Measurements from ENCODE around the gene PCDHGB6.
"Not testable (repeated sequence)": the region's sequence is repeated elsewhere in the genome, so short reads cannot be mapped to it uniquely, and the experiment has no call there.

PCDHGB6 gene

DNA sequence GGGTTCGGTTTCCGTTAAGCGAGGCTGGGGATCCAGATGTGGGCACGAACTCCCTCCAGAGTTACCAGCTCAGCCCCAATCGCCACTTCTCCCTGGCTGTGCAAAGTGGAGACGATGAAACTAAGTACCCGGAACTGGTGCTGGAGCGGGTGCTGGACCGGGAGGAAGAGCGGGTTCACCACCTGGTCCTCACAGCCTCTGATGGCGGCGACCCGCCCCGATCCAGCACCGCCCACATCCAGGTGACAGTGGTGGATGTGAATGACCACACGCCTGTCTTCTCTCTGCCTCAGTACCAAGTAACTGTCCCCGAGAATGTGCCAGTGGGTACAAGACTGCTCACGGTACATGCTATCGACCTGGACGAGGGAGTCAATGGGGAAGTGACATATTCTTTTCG, 24.5 kb upstream of the PCDHGB6 start:
- H3K4me3 ChIP-seq (replicated peaks; ENCODE audit: low read depth, low read length) = peak overlapping the region; percentile 51
- TF ChIP-seq, protein P1, sequence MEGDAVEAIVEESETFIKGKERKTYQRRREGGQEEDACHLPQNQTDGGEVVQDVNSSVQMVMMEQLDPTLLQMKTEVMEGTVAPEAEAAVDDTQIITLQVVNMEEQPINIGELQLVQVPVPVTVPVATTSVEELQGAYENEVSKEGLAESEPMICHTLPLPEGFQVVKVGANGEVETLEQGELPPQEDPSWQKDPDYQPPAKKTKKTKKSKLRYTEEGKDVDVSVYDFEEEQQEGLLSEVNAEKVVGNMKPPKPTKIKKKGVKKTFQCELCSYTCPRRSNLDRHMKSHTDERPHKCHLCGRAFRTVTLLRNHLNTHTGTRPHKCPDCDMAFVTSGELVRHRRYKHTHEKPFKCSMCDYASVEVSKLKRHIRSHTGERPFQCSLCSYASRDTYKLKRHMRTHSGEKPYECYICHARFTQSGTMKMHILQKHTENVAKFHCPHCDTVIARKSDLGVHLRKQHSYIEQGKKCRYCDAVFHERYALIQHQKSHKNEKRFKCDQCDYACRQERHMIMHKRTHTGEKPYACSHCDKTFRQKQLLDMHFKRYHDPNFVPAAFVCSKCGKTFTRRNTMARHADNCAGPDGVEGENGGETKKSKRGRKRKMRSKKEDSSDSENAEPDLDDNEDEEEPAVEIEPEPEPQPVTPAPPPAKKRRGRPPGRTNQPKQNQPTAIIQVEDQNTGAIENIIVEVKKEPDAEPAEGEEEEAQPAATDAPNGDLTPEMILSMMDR (IDR thresholded peaks at IDR 0.05; ENCODE audit: low read depth, low read length, missing control alignments) = no peak

GRCh38 chr5:141384471-141385267, 23.2 kb upstream of the PCDHGB6 start:
- H3K4me3 ChIP-seq (replicated peaks; ENCODE audit: low read depth, low read length) = no peak overlapping the region
- no peak for DNase-seq (ENCODE audit: extremely low read depth, low read depth)
- TF ChIP-seq, protein P1 (IDR thresholded peaks at IDR 0.05; ENCODE audit: low read depth, low read length, missing control alignments) = no peak

More for the DNA sequence above, 24.5 kb upstream of the PCDHGB6 start:
- no peak for DNase-seq (ENCODE audit: extremely low read depth, low read depth)

- DNase-seq (ENCODE audit: extremely low read depth, low read depth) = not testable (repeated sequence)
- H3K4me3 ChIP-seq (replicated peaks; ENCODE audit: low read depth, low read length) = peak within 1 kb of the TSS; percentile 25; the same call in 1 of the 2 replicates
- TF ChIP-seq, protein P1 (IDR thresholded peaks at IDR 0.05; ENCODE audit: low read depth, low read length, missing control alignments) = peak; percentile 41
Measured at GRCh38 chr5:141387557-141388311, 20.1 kb upstream of the PCDHGB6 start, which contains the start of gene PCDHGB4. Gene PCDHGB4, plus strand, starts transcription at chr5:141387698. Its CDS starts 187 bp downstream, at chr5:141387885.

DNA sequence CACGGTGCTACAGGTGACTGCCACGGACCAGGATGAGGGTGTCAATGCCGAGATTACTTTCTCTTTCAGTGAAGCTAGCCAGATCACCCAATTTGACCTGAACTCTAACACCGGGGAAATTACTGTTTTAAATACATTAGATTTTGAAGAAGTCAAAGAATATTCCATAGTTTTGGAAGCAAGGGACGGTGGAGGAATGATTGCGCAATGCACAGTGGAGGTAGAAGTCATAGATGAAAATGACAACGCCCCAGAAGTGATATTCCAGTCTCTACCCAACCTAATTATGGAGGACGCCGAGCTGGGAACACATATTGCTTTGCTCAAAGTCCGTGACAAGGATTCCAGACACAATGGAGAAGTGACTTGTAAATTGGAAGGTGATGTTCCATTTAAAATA, 19.2 kb upstream of the PCDHGB6 start:
- H3K4me3 ChIP-seq (replicated peaks; ENCODE audit: low read depth, low read length) = no peak overlapping the region
- DNase-seq (ENCODE audit: extremely low read depth, low read depth) = no peak
- TF ChIP-seq, protein P1 (IDR thresholded peaks at IDR 0.05; ENCODE audit: low read depth, low read length, missing control alignments) = no peak

DNA sequence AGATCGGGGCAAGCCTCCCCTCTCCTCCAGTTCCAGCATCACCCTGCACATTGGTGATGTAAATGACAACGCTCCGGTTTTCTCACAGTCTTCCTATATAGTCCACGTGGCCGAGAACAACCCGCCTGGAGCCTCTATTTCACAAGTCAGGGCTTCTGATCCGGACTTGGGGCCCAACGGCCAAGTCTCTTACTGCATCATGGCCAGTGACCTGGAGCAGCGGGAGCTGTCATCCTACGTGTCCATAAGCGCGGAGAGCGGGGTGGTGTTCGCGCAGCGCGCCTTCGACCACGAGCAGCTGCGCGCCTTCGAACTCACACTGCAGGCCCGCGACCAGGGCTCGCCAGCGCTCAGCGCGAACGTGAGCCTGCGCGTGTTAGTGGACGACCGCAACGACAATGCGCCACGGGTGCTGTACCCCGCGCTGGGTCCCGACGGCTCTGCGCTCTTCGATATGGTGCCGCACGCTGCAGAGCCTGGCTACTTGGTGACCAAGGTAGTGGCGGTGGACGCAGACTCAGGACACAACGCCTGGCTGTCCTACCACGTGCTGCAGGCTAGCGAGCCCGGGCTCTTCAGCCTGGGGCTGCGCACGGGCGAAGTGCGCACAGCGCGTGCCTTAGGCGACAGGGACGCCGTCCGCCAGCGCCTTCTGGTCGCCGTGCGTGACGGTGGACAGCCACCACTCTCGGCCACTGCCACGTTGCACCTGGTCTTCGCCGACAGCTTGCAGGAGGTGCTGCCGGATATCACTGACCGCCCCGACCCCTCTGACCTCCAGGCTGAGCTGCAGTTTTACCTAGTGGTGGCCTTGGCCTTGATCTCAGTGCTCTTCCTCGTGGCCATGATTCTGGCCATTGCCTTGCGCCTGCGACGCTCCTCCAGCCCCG, 18.4 kb upstream of the PCDHGB6 start:
- H3K4me3 ChIP-seq (replicated peaks; ENCODE audit: low read depth, low read length) = no peak overlapping the region
- TF ChIP-seq, protein P1 (IDR thresholded peaks at IDR 0.05; ENCODE audit: low read depth, low read length, missing control alignments) = no peak
- DNase-seq (ENCODE audit: extremely low read depth, low read depth) = no peak
